GM21381 (cell line): Measurements from ENCODE around the gene LRP8.

ENCODE experiments used
- ATAC-seq: cut with Tn5 transposase; IDR thresholded peaks from one replicate; pipeline ENCODE4 v1.9.1; 2021; ENCODE audit warnings: mild to moderate bottlenecking, moderate library complexity; ENCODE audit not compliant: unreplicated experiment

LRP8 gene

DNA sequence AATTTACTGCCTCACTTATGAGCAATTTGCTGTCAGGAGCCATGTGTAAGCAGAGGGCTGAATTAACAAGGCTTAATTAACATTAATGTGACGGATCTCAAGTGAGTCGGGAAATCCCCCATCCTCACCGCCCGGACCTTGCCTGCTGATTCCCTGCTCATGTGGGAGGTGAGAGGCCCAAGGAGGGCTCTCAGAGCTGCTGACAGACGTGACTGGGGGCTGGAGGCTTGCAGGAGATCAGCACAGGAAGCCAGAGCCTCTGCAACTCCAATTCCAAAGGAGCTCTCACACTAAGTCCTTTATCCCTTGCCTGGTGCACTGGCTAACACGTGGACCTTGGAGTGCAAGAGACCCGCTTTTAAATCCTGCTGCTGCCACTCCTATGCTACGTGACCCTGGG is 19.4 kb downstream of the LRP8 start:
- ATAC-seq, result no peak

DNA sequence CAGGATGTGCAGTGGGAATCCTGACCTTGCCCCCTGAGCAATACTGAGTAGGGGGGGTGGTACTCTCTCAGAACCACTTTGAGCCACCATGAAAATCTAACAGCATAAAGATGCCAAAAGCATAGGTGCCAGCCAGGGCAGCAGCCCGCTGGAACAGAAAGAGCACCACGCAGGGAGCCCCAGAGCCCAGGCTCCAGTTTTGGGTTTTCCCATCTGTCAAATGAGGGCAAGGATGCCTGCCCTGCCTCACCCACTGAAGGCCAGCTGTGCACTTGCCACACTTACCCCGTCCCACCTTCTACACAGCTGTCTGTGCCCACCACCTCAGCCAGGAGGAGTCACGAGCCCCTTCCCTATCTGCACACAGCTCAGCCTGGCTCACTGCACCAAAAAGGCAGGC is 20.8 kb downstream of the LRP8 start:
- no peak for ATAC-seq

DNA sequence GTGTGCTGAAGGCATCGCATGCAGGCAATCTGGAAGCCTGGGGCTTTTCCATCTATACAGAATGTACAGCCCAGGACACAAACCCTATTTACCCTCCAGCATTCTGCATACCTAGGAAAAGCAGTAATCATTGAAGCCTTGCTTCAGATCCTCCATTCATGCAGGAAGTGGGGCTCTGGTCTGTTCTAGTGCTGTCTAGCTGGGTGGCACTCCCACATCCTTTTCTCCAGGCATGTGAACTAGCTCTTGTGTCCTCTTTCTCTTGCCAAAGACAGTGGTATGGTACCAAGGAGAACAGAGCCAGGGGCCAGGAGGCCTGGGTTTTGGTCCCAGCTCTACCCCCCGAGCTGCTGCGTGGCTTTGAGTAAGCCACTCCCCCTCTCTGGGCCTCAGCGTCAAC is 21.7 kb downstream of the LRP8 start:
- no peak for ATAC-seq

DNA sequence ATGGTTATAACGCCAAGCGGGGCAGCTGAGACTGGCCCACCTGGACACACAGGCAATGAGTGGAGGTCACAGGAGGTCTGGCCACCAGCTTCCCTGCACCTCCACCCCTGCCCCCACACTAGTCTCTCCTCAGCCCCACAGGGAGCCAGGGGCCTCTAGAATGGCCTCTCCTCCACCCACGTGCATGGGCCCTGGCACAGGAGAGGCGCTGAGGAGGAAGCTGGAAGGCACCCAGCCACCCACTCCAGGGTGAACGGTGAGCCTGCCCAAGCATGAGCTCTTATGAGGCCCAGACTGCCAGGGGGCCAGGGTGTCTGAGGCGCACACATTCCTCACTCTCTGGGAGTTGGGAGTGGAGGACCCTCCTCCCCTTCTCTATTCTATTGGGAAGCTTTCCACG is 22.2 kb downstream of the LRP8 start:
- ATAC-seq, result no peak

DNA sequence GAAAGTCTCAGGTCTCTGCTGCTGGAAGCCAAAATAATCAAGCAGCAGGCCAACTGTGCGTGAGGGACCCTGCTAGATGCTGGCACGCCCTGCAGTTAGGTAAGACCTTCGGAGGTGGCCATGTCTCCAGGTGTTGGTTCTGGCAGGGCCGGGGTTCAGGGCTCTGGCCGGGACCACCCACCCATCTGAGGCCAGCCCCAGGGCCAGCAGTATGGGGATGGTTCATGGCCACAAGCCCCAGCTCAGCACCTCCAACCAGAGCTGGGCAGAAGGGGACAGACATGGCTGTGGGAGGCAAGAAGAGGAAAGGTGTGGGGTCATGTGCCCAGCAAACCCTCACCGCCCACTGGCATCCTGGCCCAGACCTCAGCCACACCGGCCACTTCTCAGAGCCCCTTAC is 23.3 kb downstream of the LRP8 start:
- ATAC-seq, result no peak

DNA sequence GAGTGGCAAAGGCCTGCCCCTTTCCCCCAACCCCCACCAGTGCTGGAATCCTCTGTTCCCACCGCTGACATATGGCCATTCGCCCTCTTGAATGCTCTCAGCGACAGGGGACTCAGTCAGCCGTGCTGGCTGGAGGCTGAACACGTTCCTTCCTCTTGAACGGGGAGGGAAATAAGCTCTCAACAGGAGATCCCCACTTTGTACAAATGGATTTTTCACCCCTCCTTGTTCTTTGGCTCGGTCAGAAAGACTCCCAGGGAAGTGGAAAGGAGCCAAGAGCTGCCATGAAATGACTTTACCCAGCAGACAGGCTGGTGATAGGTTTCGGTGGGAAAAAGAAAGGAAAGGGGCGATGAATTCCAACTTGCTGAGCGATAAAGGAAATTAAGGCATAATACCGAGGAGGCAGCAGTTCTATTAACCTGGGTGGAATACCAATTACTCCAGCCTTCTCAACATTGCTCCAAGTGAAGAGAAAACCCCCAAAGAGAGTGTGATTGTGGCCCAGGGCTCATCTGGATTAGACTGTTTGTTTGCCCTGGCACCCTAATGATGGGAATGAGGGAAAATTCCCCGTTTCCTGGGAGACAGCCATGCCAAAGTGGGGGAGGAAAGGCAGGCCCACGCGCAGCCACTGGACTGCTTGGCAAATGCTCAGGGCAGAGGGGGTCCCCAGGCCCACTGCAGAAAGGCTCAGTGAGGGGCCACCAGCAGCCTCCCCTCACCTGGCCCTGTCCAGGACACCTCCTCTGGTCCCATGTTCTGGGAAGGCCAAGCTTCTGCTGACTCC is 23.9 kb downstream of the LRP8 start:
- no peak for ATAC-seq

DNA sequence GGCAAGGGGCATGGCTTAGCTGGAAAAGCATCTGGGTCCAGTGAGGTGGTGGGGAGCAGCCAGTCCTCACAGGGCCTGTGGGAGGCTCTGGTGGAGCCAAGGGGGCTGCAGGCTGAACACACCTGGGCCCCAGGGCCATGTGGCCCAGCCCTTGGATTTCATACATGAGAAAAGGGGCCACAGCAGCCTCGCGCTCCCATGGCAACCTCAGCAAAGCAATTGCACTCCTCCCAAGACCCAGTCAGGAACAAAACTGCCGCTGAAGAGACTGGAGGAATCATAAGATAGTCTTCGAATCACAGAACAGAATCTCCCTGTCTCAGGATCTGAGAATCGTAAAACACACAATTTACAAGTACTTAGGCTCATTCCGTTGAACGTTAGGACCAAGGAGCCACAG is 24.6 kb downstream of the LRP8 start:
- no peak for ATAC-seq

DNA sequence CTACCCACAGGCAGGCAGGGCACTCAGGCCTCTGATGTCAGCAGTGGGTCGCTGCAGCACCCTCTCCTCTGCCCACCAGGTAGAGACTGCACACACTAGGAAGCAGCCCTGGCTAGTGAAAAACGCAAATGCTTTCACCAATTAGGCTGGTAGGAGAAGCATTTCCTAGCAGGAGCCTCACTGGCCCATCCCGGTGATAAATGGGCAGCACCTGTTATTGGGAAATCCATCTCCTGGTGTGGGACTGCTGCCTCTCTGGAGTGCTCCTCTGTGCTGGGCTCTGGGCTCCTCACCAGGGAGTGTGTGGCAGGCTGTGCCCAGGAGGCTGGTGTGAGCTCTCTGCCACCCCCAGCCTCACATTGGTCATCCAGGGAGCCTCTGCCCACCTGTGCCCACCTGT is 28.6 kb downstream of the LRP8 start:
- ATAC-seq, result no peak

DNA sequence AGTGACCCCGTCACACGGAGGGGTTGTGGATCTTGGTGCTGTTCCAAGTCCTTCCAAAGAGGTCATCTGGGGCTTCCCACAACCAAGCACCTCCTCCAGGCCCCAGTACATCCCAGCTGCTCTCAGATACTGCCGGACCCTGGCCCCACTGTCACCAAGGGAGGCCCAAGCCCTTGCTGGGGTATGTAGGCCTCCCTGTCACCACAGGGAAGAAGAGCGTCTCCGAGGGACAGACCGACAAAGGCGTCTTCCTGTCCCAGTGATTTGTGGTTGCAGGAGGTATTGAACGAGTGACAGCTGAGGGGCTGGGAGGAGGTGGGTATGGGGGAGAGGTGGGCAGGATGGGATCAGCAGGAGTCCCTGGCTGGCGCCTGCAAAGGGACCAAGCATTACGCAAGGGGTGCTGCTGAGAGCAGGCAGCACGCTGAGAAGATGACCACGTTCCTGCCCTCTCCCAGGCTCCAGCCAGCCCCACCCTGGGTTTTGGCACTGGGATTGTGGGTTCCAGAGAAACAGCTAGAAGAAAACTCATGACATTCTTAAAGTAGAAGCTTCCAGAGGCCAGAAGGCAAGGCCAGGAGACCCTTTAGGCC is 29.7 kb downstream of the LRP8 start:
- ATAC-seq, result no peak

DNA sequence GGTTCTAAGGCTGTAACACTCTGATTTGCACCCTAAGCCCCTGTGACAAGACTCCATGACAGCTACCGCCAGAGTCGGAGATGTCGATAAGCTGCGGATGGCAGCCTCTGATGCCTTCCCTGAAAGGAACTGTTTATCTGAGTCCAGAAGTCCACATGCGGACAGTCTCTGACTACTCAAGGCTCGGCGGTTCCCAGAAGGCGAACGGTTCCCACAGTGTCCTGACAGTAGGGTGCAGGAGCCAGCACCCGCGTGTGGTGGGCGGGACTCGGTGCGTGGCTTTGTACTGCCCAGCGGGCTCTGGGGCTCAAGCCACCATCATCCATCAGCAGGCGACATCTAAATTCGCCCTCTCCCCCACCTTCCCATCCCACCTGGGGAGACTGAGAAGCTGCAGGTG is 30.7 kb downstream of the LRP8 start:
- ATAC-seq, result no peak

DNA sequence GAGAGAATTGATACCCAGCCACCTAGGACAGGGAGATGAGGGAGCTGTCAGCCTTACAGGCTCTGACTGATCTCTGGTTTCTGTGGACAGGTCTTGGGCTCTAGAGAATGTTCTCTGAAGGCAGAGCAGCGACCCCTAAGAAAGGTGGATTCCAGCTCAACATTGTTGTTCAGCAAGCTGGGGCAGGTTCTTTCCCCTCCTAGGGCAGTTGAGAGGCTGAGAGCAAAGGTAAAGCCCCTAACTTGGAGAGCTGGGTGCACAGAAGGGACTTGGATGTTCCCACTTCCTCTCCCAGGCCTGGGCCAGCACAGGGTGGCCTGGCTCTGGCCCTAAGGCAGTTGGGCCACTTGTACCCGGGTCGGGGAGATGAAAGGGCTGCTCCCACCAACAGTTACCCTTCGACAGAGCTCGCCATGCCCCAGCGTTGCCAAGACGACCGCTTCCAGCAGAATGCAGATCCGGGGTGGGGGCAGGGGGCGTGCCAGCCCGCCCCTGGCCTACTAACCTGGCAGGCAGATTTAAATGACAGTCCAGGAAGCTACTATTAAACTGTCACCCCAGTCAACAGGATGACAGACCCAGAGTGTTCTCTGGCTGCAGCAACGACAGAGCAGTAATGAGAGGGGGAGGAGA is 31.6 kb downstream of the LRP8 start:
- no peak for ATAC-seq

DNA sequence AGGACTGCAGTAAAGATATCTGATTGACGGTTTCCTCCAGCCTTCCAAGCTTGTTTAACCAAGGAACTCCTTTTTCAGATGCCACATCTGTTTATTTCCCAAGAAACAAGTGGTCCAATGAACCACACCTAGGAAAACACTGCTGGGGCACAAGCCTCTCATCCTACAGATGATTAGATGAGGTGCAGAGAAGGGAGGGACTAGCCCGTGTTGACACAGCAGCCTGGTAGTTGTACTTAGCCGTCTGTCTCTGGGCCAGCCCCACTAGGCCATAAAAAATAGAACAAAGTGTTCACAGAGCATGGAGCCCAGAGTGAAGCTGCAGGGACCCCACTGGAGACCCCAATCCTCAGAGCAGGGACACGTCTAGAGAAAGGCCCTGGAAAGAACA is 32.1 kb downstream of the LRP8 start:
- no peak for ATAC-seq

DNA sequence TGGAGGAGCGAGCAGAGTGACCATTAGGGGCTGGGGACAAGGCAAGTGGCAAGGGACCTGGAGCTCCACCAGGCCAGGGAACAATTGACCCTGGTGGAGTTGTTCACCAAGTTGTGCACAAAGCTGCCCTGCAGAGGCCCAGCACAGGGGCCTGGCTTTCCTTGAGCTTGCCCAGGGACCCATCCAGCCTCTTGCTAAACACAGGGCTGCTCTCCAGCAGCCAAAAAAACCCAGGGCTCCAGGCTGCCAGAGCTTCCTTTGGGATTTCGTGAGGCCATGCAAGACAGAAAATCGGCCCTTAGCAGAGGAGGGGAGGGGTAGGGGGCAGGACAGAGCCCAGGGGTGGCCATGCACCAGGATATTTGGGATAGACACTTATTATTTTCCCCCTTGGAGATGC is 32.6 kb downstream of the LRP8 start:
- ATAC-seq, result no peak

DNA sequence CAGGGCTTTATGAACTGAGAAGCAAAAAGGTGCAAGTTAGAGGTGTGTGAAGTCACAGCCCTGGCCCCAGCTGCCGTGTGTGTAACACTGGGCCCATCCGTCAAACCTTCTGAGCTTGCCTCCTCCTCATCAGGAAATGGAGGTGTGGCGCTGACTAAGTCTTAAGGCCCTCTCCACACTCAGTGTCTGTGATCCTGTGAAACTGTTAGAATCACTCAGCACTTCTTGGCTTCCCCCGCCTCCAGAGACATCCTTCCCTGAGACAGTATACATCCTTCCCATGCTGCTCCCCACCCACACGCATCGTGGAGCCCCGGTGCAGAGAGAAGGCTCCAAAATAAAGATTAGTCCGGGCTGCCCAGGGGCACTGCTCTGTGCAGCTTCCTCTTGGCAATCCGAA is 33.3 kb downstream of the LRP8 start:
- ATAC-seq, result no peak

DNA sequence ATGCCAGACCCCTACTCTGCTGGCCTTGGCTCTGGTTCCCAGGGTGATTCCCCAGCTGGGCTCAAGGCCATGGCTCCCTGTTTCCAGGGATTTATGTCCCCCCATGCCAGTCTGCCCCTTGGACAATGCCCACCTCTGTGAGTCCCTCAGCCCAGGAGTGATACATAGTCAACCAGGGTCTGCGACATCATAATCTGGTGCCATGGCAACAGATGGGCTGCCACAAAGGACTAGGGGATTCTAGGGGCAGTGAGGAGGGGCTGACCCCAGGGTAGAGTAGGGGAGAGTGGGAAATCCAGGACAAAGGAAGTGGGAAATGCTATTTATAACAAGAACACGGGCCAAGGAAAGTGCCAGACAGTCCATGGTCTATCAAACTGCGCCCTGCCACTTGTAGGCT is 33.8 kb downstream of the LRP8 start:
- ATAC-seq, result no peak

DNA sequence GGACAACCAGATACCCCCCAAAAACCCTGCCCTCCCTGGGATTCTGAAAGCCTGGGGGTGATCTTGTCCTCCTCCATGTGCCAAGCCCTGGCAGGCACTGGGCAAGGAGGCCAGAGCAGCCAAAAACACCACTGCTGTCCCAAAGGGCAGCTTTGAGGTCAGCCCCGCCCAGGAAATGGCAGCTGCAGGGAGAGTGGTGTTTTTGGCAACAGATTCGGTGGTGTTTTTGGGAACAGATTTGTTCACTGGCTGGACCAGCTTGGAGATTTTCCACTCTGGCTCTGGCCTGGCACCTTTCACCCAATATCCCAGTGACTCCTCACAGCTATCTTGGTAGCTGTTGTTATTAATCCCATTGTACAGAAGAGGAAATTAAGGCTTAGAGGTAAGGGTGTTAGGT is 34.7 kb downstream of the LRP8 start:
- no peak for ATAC-seq

DNA sequence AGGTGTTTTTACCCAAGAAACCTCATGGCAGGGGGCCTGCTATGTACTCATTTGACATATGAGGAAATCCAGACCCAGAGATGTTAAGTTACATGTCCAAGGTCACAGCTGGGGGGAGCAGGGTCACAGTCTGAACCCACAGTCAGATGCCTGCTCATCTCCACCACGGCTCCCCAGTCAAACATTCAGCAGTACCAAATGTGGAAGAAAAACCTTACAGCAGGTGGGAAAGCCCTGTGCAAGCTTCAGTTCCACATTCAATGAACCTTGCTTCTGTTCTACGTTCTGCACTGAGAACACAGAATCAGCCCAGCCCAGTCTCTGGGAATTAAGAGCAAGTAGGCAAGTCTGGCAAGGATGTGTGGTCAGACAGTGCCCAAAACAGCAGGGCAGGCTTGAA is 35.2 kb downstream of the LRP8 start:
- no peak for ATAC-seq

DNA sequence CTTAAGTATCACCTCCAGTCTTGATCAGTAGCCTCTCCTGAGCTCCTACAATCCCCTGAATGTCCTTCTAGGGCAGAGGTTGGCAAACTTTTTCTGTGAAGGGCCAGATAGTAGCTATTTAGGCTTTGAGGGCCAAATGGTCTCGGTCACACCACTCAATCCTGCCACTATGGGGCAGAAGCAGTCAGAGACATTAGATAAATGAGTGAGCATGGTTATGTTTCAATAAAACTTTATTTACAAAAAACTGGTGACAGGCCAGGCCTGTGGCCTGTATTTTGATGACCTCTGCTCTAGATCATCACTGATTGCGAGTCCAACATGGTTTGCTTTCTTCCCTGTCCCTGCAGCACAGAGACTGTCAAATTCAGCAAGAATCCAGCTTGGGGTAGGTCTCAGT is 36.3 kb downstream of the LRP8 start:
- no peak for ATAC-seq

DNA sequence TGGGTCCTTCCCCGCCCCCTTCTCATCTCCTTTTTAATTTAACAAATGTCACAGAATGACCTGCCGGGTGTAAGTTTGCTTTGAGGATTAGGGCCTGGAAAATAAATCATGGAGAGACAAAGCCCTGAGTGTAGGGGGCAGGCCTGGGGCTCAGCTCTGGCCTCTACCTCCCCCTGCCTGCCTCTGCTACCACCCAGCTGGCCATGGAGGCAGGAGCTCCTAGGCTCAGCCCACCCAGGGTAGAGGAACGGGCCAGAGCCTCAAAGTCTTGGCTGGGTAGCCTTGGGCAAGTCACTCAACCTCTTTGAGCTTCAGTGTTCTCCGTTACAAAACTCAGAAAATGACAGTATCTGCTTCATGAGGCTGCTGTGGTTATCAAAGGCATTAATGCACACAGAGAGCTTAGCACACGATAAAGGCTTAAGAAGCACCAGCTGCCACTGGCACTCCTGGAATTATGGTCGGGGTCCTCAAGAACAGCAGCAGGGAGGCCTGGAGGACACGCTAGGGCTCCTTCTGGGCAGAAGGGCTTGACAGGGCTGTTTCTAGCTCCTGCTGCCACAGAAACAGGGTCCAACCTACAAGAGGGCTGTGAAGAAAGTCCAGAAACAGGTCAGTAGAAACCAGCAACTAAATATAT is 39.0 kb downstream of the LRP8 start:
- no peak for ATAC-seq

DNA sequence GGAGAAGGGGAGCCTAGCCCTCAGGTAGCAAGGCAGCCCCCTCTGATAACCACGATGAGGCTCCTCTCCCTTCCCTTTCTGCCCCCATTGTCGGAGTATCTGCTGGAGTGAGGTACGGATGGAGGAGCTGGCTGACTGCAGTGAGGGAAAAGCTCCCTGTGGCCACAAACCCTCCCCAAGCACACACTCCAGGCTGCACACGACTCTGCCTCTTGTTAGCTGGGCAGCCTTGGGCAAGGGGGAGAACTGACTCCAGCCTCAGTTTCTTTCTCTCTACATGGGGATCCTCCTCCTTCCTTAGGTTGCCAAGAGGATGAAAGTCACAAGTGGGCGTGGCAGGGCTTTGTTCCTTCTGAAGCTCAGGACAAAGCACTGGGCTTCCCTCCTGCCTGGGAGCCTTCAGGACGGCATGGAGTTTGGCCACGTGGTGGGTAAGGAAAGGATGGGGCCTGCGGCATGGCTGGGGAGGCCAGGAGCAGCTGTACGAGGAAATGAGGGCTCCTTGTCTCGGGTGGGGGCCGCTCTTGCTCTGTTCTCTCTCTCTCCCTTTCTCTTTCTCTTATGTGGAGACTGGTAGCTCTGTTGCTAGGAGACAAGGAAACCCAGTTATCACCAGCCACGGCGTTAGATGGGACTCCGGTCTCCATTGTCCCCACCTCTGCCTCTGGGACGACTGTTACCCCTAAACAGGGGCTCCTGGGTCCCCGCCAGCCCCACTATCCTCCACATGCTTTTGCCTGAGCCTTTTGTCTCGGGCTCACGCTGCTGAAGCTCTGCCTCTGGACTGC is 39.7 kb downstream of the LRP8 start:
- no peak for ATAC-seq

DNA sequence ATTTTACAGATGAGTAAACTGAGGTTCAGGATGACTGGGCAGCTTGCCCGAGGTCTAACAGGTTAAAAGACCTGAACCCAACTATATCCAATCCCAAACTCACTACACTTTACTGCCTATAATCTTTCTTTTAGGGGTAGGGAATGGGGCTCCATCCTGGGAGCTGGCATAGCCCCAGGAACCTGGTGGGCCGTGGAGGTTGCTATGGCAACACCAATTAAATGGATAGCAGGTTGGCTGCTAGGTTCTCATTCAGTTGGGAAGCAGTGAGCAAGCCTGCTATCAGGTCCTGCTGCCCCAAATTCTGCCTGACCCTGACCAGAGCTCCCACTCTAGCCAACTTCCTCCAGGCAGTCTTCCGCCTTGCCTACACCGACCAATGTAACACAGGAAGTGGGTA is 40.9 kb downstream of the LRP8 start:
- no peak for ATAC-seq
